GM21717 (cell line): Measurements from ENCODE around the gene BPIFB4.

Experiments used
- ATAC-seq: cut with Tn5 transposase; IDR thresholded peaks from one replicate; pipeline ENCODE4 v1.9.1; 2021; ENCODE audit warnings: mild to moderate bottlenecking, moderate library complexity; ENCODE audit not compliant: unreplicated experiment

Gene BPIFB4

GRCh38 chr20:33059741-33060390 lies 19.6 kb upstream of the BPIFB4 start:
- ATAC-seq: no peak

GRCh38 chr20:33061658-33062028 lies 17.8 kb upstream of the BPIFB4 start:
- ATAC-seq: no peak

- no peak for ATAC-seq
Measured at GRCh38 chr20:33062105-33062824, 17.2 kb upstream of the BPIFB4 start.

- ATAC-seq: no peak
Measured at GRCh38 chr20:33062825-33063149, 16.7 kb upstream of the BPIFB4 start.

- no peak for ATAC-seq
Measured at GRCh38 chr20:33063271-33063670, 16.2 kb upstream of the BPIFB4 start.

- no peak for ATAC-seq
Measured at GRCh38 chr20:33064572-33065287, 14.7 kb upstream of the BPIFB4 start.

- ATAC-seq: no peak
Measured at GRCh38 chr20:33065785-33066184, 13.7 kb upstream of the BPIFB4 start.

GRCh38 chr20:33067806-33068205 lies 11.6 kb upstream of the BPIFB4 start:
- ATAC-seq: no peak

- ATAC-seq: no peak
Measured at GRCh38 chr20:33068251-33068939, 11.0 kb upstream of the BPIFB4 start.

GRCh38 chr20:33069673-33070072 lies 9.8 kb upstream of the BPIFB4 start:
- no peak for ATAC-seq

GRCh38 chr20:33070111-33071053 lies 9.1 kb upstream of the BPIFB4 start:
- no peak for ATAC-seq

GRCh38 chr20:33071198-33071597 lies 8.2 kb upstream of the BPIFB4 start:
- no peak for ATAC-seq

- ATAC-seq: no peak
Measured at GRCh38 chr20:33072362-33072761, 7.1 kb upstream of the BPIFB4 start.

- no peak for ATAC-seq
Measured at GRCh38 chr20:33072813-33073212, 6.6 kb upstream of the BPIFB4 start.

- no peak for ATAC-seq
Measured at GRCh38 chr20:33074675-33075074, 4.8 kb upstream of the BPIFB4 start.

- no peak for ATAC-seq
Measured at GRCh38 chr20:33075281-33075680, 4.2 kb upstream of the BPIFB4 start.

GRCh38 chr20:33076662-33077372 lies 2.6 kb upstream of the BPIFB4 start:
- ATAC-seq: no peak

- ATAC-seq: no peak
Measured at GRCh38 chr20:33081411-33082154, 2.1 kb downstream of the BPIFB4 start.

- ATAC-seq: no peak
Measured at GRCh38 chr20:33082546-33082945, 3.1 kb downstream of the BPIFB4 start.
